NCI-H2227 (cell line): ENCODE data around the gene RAB36.

Experiments
- DNase-seq: peaks from one replicate; lab custom pipeline; 2025; ENCODE audit not compliant: unreplicated experiment; lab: John Stamatoyannopoulos, UW

The RAB36 gene, protein sequence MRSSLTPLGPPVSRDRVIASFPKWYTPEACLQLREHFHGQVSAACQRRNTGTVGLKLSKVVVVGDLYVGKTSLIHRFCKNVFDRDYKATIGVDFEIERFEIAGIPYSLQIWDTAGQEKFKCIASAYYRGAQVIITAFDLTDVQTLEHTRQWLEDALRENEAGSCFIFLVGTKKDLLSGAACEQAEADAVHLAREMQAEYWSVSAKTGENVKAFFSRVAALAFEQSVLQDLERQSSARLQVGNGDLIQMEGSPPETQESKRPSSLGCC

DNA sequence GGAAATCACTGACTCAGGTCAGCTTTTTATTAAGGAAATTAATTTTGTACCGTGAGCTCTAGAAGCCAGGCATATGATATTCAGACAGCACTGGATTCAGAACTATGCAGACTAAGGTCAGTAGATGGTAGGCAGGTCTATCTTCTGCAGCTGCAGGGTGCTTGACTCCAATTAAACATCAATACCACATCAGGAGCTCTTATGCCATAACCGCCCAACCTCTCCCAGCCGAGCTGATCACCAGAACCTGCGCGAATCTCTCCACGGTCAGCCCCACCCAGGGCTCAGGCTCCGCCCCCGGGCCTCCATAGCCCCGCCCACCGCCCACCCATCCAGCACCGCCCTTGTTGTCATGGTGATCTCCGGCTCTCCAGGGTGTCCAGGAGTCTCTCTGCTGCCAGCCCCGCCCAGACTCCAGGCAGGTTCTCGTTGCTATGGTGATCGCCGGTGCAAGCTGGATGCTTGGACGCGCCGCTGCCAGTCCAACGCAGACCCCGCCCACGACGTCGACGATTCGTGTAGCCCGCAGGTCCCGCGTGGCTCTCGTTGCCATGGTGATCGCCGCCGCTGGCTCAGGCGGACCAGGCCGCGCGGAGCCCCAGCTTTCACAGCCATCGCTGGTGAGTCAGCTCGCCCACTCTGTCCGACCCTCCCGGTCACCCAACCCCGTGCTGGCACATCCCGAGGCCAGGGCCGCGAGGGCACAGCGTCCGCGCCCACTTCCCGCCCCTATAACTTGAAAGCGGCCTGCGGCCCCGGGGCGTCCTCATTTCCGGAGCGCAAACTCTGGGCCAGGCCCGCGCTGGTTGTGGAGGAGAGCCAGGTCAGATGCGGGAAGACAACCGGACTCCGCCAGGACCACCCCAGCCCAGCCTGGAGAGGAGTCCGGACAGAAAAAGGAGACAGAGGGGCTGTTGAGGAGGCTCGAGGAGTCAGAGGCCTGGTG is at the start of gene RAB36:
Gene RAB36, plus strand, starts transcription at position 546 of the 946 bp plus-strand sequence. CDS start 1,140 bp downstream, outside the sequence.
- peak; percentile 99 for DNase-seq

DNA sequence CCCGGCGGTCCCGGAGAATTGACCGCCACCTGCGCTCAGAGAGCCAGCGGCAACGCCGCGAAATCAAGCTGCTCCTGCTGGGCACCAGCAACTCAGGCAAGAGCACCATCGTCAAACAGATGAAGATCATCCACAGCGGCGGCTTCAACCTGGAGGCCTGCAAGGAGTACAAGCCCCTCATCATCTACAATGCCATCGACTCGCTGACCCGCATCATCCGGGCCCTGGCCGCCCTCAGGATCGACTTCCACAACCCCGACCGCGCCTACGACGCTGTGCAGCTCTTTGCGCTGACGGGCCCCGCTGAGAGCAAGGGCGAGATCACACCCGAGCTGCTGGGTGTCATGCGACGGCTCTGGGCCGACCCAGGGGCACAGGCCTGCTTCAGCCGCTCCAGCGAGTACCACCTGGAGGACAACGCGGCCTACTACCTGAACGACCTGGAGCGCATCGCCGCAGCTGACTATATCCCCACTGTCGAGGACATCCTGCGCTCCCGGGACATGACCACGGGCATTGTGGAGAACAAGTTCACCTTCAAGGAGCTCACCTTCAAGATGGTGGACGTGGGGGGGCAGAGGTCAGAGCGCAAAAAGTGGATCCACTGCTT is 49.4 kb upstream of the RAB36 start:
- no peak for DNase-seq

DNA sequence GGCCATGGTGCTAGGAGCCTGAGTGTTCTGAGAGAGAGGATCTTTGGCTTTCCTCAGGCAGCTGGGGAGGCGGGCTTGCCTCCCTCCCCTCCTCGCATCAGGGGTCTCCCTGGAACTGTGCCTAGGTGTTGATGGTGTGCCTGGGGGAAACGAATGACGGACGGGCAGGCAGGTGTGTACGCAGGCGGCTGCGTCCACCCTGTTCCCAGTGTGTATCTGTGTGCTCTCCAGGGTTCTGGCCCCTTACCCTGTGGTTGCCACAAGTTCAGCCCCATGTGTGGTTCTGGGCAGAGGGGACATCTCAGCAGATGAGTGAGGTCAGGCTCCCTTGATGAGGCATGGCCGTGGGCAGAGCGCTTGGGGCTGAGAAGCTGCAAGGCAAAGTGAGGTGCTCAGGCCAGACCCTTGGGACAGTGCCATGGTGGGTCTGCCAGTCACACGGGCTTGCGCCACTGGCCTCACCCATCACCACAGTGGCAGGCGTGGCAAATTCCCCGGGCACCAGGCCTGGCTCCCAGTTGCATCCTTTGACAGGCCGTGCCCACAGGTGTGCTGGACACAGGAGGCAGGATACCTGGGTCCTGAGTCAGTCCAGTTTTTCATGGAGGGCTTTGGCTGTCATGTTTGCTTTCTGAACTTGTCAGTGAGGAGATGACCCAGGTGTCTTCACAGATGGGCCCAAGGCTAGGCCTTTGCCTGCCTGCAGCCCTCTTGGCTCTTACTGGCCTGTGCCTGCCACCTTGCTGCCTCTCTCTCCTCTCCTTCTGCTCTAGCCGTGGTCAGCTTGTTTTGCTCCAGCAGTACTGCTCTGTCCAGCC is 47.7 kb upstream of the RAB36 start:
- no peak for DNase-seq

DNA sequence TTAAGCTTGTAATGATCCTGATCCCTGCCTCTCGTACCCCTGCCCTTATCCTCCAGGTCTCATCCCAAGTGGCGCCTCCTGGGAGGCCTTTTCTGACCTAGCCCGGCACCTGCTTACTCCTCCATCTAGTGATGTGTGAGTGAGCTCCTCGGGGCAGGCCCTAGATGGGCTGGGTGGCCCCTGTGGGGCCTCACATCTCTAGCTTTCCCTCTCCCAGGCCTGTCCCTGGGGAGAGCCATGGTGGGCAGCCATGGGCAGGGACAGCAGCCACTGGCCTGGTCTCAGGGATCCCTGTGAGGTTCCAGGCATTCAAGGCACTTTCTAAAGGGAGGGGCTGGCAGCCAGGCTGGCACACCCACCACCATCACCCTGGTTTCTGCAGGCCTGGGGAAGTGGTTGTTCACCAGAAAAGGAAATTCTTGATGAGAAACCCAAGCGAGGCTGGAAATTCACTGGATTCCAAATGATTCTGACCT is 47.0 kb upstream of the RAB36 start:
- DNase-seq, result no peak

DNA sequence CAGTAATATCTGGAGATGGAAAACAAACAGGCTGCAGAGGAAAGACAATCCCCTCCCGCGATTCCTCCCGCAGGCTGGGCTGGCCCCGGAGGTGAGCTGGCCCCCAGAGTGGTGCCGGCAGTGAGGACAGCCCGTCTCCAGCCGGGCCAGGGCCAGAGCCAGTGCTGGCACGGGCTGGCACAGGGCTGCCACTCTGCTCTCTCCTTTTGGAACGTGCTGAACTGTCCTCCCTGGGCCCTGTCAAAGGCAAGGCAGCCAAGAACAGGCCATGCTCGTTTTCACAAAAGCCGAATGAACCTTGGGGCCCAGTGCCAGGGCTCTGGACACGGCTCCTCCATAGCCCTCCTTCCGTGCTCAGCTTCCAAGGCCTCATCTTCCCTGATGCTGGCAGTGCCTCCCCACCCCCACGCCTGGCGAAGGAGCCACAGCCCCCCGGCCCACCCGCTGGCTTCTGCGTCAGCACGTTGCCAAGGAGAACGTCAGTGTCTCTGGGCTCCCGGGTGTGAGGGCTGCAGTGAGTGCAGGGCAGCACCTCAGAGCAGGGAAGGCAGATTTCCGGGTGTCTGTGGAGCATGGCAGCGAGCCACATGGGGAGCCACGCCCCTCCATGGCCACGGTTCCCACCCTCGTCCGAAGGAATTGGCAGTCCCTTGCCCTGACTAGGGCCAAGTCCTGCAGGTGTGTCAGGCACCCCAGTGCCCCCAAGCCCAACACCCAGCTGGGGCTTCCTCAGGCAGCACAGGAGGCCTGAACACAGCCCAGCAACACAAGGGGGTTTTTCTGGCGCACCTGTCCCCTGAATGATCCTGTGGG is 46.4 kb upstream of the RAB36 start:
- DNase-seq, result no peak

DNA sequence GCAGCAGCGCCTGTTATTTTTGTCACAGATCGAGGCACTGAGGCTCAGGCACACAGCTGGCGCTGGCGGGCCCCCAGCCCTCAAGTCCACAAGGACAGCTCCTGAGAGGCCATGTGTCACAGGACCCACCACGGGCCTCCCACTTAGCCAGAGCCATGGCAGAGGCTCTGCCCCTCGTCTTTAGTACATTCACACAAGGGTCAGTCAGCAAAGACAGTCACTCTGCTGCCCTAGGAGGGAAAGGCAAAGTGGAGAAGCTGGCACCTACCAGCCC is 45.8 kb upstream of the RAB36 start:
- DNase-seq, result no peak

DNA sequence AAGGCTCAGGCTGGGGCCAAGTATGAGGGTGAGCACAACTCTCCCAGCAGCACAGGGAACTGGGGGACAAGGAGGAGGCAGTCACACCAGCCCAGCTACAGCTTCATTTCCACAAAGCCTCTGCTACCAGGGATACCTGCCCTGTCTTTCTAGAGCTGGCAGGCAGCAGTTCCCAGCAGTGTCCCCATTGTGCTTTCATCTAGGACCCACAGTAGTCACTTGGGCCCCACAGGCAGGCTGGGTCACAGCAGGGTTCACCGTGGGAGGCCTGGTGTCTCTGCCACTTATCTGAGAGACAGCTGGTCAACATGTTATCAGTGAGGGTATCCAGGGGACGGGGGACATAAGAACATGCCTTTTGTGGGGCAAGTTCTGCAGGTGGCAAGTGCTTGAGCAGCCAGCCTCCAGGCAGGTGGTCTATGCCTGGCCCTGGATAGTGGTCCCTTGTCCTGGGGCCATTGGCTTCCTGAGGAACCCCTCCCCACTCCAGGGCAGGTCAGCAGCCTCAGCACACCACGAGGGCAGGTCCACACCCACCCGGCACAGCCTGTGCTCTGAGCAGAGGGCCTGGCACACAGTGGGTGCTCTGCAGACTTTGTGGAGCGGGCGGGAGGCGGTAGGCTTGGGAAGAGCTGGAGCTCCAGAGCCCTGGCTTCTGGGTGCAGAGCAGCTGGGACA is 45.0 kb upstream of the RAB36 start:
- DNase-seq, result no peak

- no peak for DNase-seq
Measured at GRCh38 chr22:23101524-23101923, 43.8 kb upstream of the RAB36 start.

DNA sequence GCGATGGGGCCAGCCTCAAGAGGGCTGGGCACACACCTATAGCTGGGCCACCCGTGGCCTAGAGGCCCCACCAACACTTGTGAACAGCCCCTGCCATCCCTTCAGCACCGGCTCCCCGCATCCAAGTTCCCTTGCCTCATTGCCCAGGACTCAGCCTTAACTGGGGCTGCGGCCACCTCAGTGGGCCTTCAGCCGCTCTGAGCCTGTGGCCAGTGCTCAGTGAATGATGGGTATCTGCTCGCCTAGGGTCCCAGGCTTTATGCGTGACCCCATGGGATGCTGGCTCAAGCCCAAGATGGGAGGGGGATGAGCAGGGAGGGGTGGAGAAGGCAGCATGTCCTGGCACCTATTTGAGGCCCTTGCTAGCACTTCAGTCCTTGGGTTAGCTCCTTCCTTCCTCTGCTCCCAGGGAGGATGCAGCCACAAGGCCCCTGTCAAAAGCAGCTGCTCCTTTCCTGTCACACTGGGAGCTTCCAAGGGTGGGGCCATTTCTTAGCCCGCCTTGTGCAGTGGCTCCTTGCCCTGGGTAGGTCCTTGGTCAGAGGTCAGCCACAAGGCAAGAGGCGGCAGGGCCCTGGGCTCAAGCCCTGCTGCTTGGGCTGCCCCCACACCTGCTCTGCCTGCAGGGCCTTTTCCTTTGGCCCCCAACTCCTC is 43.1 kb upstream of the RAB36 start:
- no peak for DNase-seq

GRCh38 chr22:23102776-23103175 is 42.5 kb upstream of the RAB36 start:
- DNase-seq, result no peak

DNA sequence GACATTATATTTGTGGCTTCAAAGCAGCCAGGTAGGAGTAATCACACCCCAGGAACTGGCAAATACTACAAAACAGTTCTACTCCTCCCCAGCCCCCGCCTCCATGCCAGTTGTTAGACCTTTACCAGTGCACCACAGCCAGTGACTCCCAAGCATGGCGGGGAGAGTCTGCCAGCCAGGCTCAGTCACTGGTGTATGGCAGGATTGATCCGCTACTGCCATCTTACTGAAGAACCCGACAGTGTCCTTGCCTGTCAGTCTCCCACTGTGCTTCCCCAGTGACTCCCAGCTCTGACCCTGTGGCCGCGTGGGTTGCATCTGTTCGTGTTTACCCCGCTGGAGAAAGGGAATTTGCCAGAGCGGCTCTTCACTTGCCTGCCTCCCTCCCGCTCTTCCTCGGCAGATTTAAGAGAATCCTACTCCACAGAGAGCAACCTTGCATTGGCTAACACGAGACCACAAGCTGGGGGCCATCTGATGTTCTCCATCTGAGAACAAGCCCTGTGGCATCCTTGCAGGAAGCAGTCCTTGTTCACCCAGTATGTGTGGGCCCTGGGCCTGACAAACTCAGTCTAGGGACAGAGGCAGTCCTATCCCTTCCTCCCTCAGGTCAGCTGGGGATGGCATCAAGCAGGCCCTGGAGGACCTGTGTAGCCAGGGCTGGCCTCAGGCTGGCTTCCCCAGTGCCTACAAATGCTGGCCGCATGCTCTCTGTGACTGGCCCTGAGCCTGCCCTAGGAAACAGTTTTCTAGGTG is 41.9 kb upstream of the RAB36 start:
- no peak for DNase-seq

- DNase-seq, result no peak
Measured at GRCh38 chr22:23104187-23104971, 40.9 kb upstream of the RAB36 start.

- DNase-seq, result no peak
Measured at GRCh38 chr22:23105304-23105703, 40.0 kb upstream of the RAB36 start.

DNA sequence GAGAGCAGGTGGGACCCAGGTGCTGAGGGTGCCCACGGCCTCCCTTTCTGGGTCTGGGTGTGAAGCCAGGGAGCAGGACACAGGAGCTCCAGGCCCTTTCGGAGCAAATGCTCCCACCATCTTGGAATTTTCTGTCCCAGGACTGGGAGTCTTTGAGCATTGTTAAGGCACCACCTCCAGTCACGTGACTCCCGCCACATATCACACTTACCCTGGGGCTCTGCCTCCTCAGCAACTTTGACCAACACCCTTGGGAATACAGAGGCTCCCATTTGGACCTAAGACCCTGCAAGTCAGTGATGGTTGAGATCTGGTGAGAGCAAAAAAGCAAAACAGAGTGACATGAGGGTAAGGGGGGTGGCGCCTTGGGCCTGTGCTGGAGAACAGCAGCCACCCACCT is 39.4 kb upstream of the RAB36 start:
- DNase-seq, result no peak

- no peak for DNase-seq
Measured at GRCh38 chr22:23106344-23106743, 38.9 kb upstream of the RAB36 start.

GRCh38 chr22:23106906-23107367 is 38.3 kb upstream of the RAB36 start:
- DNase-seq, result no peak

GRCh38 chr22:23107487-23108248 is 37.6 kb upstream of the RAB36 start:
- no peak for DNase-seq
